Spleen (tissue), 11 donors: ENCODE results near the gene SHC4. TPM values are rescaled to one million over a fixed set of nuclear protein-coding genes. Genes with fewer than 3 reads are reported as not detected.

Experiments used
- DNase-seq: peaks from one replicate; pipeline ENCODE4 v3.0.0-alpha.2; 2020
- H3K27ac ChIP-seq, 8 donors: fragments of 200-600 bp; sonication (generic) in 7 of 8; 1 replicate in 4 of 8; 2 replicates in 4 of 8; pipeline versions ENCODE4 v1.5.0 to v1.8.0; 2016 to 2021; ENCODE audit warnings: inconsistent platforms in 4 of 8, mild to moderate bottlenecking in 4 of 8, moderate library complexity in 1 of 8
- H3K27me3 ChIP-seq, 7 donors: fragments of 200-600 bp; sonication (generic) in 6 of 7; replicated peaks in 1 of 7; 1 replicate in 4 of 7; 2 replicates in 3 of 7; pipeline versions ENCODE4 v1.5.0 to v1.8.0; 2016 to 2021; ENCODE audit warnings: inconsistent platforms in 3 of 7, mild to moderate bottlenecking in 1 of 7
- H3K36me3 ChIP-seq, 6 donors: fragments of 200-600 bp; sonication (generic) in 5 of 6; 1 replicate in 4 of 6; 2 replicates in 2 of 6; pipeline versions ENCODE4 v1.5.0 to v1.8.0; 2016 to 2021; ENCODE audit warnings: inconsistent platforms in 2 of 6
- H3K4me1 ChIP-seq, 6 donors: fragments of 200-600 bp; sonication (generic) in 5 of 6; 1 replicate in 3 of 6; 2 replicates in 3 of 6; pipeline versions ENCODE4 v1.5.0 to v1.8.0; 2016 to 2021; ENCODE audit warnings: inconsistent platforms in 3 of 6
- H3K4me3 ChIP-seq, 8 donors: fragments of 200-600 bp; sonication (generic) in 7 of 8; 1 replicate in 4 of 8; 2 replicates in 4 of 8; pipeline versions ENCODE4 v1.5.0 to v1.8.0; 2016 to 2021; ENCODE audit warnings: inconsistent platforms in 4 of 8, mild to moderate bottlenecking in 4 of 8, moderate library complexity in 2 of 8
- H3K9me3 ChIP-seq, 8 donors: fragments of 200-600 bp; sonication (generic) in 7 of 8; 1 replicate in 4 of 8; 2 replicates in 4 of 8; pipeline versions ENCODE4 v1.5.0 to v1.8.0; 2016 to 2021; ENCODE audit warnings: inconsistent platforms in 4 of 8
- CTCF ChIP-seq, 11 experiments: fragments of 200-600 bp in 7 of 11; fragments of 450-650 bp in 4 of 11; sonication (generic) in 4 of 11; IDR thresholded peaks in 8 of 11; conservative IDR thresholded peaks in 3 of 11; 1 replicate in 7 of 11; 2 replicates in 4 of 11; pipeline versions ENCODE4 v1.4.0 to v1.8.0; 2016 to 2021; ENCODE audit warnings: antibody characterized with exemption in 11 of 11, inconsistent platforms in 4 of 11, mild to moderate bottlenecking in 1 of 11
- POLR2A ChIP-seq, 3 donors: fragments of 450-650 bp; IDR thresholded peaks; one replicate each; pipeline ENCODE4 v1.5.1; 2017; ENCODE audit warnings: antibody characterized with exemption in 3 of 3, mild to moderate bottlenecking in 1 of 3
- POLR2AphosphoS5 ChIP-seq, 3 donors: sonication (generic); formaldehyde crosslinking; IDR thresholded peaks; one replicate each; pipeline ENCODE4 v1.5.1; 2017; ENCODE audit warnings: antibody characterized with exemption in 3 of 3
- WGBS, 5 donors: extraction: QIAGEN DNeasy Blood & Tissue Kit in 3 of 5; methylation state at CpG; one replicate each; pipeline versions ENCODE4 v1.1.5 to v1.1.7; 2013 to 2018; 5-methylcytosine and 5-hydroxymethylcytosine counted together
- intact Hi-C: fragments of 100-400 bp; cut with DNase I; formaldehyde crosslinking; loops from one replicate; pipeline ENCODE4 v1.15.0; 2023; ENCODE audit warnings: low total_unique reads
- polyA plus RNA-seq, 3 donors: library from polyadenylated mRNA; stranded (reverse); fragments of 200-250 nt; gene quantifications; one replicate each; pipeline ENCODE4 v1.2.1, GENCODE V29; 2013
- total RNA-seq, 7 donors: library from RNA; depleted of rRNA in 3 of 7; stranded (reverse); fragments of >200 nt in 3 of 7; fragmentation: NEBNext Ultra II Directional in 4 of 7; extraction: Animal tissue kit (Norgen Biotek cat#: 25700) in 4 of 7; gene quantifications; one replicate each; pipeline versions ENCODE4 v1.1.0 to v1.2.1, GENCODE V29; 2016 to 2021
- donor health status: healthy with polysubstance abuse.
- donor health status: DM: no; HTN: no; CAD: no; lungs with moderate emphysema.
- donor health status: DM: no; HTN: no; CAD: no.
- donor health status: Bipolar disorder and iron deficiency.
- donor health status: healthy.
- donor health status: DM: no; HTN: no; CAD: no.
- donor health status: DM: yes; HTN: yes; CAD: no.

The SHC4 gene
- total and polyA plus RNA-seq, 10 donors = 0.20 to 0.42 (median 0.27) TPM; not detected in 5

DNA sequence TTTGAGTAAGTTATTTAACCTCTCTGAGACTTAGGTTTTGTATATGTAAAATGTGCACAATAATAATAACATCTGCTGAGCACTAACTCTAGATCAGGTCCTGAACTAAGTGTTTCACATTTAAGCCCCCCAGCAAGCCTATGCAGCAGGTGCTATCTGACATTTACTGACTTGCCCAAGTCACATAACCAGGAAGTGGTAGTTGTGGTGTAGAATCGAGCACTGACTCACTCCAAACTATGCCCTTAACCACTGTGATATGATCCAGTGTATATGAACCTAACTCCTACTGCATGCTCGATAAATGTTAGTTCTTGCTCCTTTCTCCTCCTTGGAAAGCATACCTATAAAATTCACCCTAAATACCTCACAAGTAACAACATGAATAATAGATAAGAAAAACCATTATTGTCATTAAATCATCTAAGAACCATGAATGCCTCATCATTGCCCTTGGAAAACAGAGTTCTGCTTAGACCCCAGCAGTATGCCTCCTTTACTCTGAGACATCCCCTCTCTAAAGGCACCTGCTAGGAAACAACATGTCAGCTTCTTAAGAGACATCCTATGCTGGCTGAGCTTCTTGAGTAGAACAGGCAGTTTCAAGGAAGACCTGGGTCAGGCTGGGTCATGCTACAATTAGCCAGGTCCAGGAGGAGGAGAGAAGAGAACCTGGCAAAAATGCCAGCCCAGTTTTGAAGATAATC lies 3.0 kb upstream of the SHC4 start:
- no peak overlapping the region for H3K27ac ChIP-seq

GRCh38 chr15:48965972-48966371 lies 2.3 kb upstream of the SHC4 start:
- H3K27me3 ChIP-seq = peaks cover 0 to 46% (median 15%) of the 10 kb centered on the region in 7 donors
- H3K4me1 ChIP-seq = peaks cover 9 to 24% (median 21%) of the 10 kb centered on the region in 6 donors
- H3K4me3 ChIP-seq = no peak overlapping the region
- no peak overlapping the region for H3K27ac ChIP-seq
- no peaks in the 10 kb centered on the region for H3K9me3 ChIP-seq
- TF ChIP-seq POLR2A (IDR thresholded peaks at IDR 0.05) = no peak
- TF ChIP-seq POLR2AphosphoS5 (IDR thresholded peaks at IDR 0.05) = no peak
- TF ChIP-seq CTCF (IDR thresholded peaks at IDR 0.05 in 8 of 11, conservative IDR thresholded peaks at IDR 0.05 in 3 of 11) = no peak
- H3K36me3 ChIP-seq = no peaks in the 10 kb centered on the region
- no peak for DNase-seq
- intact Hi-C loops = no loop called here

More for the DNA sequence above, 3.0 kb upstream of the SHC4 start:
- DNase-seq = no peak
- 35 to 44% (median 41%) methylated on average over 2 of the region's 2 CpGs for WGBS, 5 donors
- intact Hi-C loops = no loop called here
- H3K4me3 ChIP-seq = no peak overlapping the region
- H3K4me1 ChIP-seq = peaks cover 9 to 24% (median 21%) of the 10 kb centered on the region in 6 donors
- TF ChIP-seq POLR2A (IDR thresholded peaks at IDR 0.05) (no peak), CTCF (IDR thresholded peaks at IDR 0.05 in 8 of 11, conservative IDR thresholded peaks at IDR 0.05 in 3 of 11) (no peak), POLR2AphosphoS5 (IDR thresholded peaks at IDR 0.05) (no peak)
- H3K9me3 ChIP-seq = no peaks in the 10 kb centered on the region
- peaks cover 0 to 46% (median 15%) of the 10 kb centered on the region in 7 donors for H3K27me3 ChIP-seq
- no peaks in the 10 kb centered on the region for H3K36me3 ChIP-seq

DNA sequence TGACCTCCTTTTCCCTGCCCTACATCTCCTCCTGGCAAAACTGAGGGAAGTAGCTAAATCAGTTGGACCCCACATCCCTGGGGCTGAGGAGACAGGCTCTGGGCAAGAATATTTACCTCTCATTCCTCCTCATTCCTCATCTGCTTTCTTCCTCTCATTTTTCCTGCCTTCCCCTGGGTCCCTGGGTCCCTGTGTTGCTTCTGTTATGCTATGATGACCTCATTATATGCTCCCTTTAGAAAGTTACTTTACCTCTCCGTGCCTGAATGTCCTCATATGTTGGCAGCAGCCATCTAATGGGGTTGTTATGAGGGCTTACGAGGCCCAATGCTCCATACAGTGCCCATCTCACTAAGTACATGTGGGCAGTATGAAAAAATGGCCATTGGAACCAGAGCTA lies 1.2 kb upstream of the SHC4 start:
- intact Hi-C loops = no loop called here
- H3K4me1 ChIP-seq = peaks cover 9 to 24% (median 21%) of the 10 kb centered on the region in 6 donors
- TF ChIP-seq POLR2A (IDR thresholded peaks at IDR 0.05) (no peak), CTCF (IDR thresholded peaks at IDR 0.05 in 8 of 11, conservative IDR thresholded peaks at IDR 0.05 in 3 of 11) (no peak), POLR2AphosphoS5 (IDR thresholded peaks at IDR 0.05) (no peak)
- H3K36me3 ChIP-seq = no peaks in the 10 kb centered on the region
- 78 to 93% (median 86%) methylated on average over 2 of the region's 2 CpGs for WGBS, 5 donors
- H3K9me3 ChIP-seq = no peaks in the 10 kb centered on the region
- peaks cover 0 to 46% (median 15%) of the 10 kb centered on the region in 7 donors for H3K27me3 ChIP-seq
- no peak overlapping the region for H3K4me3 ChIP-seq
- no peak for DNase-seq
- no peak overlapping the region for H3K27ac ChIP-seq

- DNase-seq = no peak
- peaks cover 0 to 46% (median 15%) of the 10 kb centered on the region in 7 donors for H3K27me3 ChIP-seq
- intact Hi-C loops = no loop called here
Observed at GRCh38 chr15:48962662-48963523, 826 bp downstream of the SHC4 start.

More at GRCh38 chr15:48962662-48963523, 826 bp downstream of the SHC4 start:
- H3K4me3 ChIP-seq = peak overlapping the region; percentile 5 to 68 (median 32)
- H3K36me3 ChIP-seq = no peaks in the 10 kb centered on the region
- H3K4me1 ChIP-seq = peaks cover 9 to 24% (median 21%) of the 10 kb centered on the region in 6 donors
- no peak overlapping the region for H3K27ac ChIP-seq
- no peak for TF ChIP-seq POLR2A (IDR thresholded peaks at IDR 0.05)
- no peak for TF ChIP-seq POLR2AphosphoS5 (IDR thresholded peaks at IDR 0.05)
- no peak for TF ChIP-seq CTCF (IDR thresholded peaks at IDR 0.05 in 8 of 11, conservative IDR thresholded peaks at IDR 0.05 in 3 of 11)
- no peaks in the 10 kb centered on the region for H3K9me3 ChIP-seq
- 13 to 26% (median 15%) methylated on average over 35 to 54 of the region's 54 CpGs for WGBS, 5 donors
